Immature natural killer cell (primary cell): ENCODE data around the gene KCNK6. TPM values are rescaled to one million over a fixed set of nuclear protein-coding genes. Genes with fewer than 3 reads are reported as not detected.
A peak's percentile ranks its signal among the peaks of the same experiment; 100 is the strongest.

Source experiments
- DNase-seq, 3 donors: peaks; one replicate each; pipeline ENCODE4 v3.0.0; 2022; ENCODE audit warnings: mixed read lengths in 1 of 3
- H3K27ac Mint-ChIP-seq, 6 donors: one replicate each; pipeline ENCODE4 v1.8.0; 2020; ENCODE audit warnings: mixed read lengths in 6 of 6, mild to moderate bottlenecking in 5 of 6, inconsistent platforms in 4 of 6, moderate library complexity in 3 of 6
- H3K27me3 Mint-ChIP-seq, 3 donors: one replicate each; pipeline ENCODE4 v1.8.0; 2020 to 2021; ENCODE audit warnings: low read depth in 3 of 3, mild to moderate bottlenecking in 3 of 3, mixed read lengths in 3 of 3, moderate library complexity in 3 of 3, inconsistent platforms in 1 of 3
- H3K36me3 Mint-ChIP-seq, 3 donors: one replicate each; pipeline ENCODE4 v1.8.0; 2020; ENCODE audit warnings: mixed read lengths in 3 of 3, inconsistent platforms in 2 of 3, mild to moderate bottlenecking in 2 of 3
- H3K4me1 Mint-ChIP-seq, 2 donors: one replicate each; pipeline ENCODE4 v1.8.0; 2020; ENCODE audit warnings: inconsistent platforms in 2 of 2, mild to moderate bottlenecking in 2 of 2, mixed read lengths in 2 of 2, moderate library complexity in 1 of 2
- H3K4me3 Mint-ChIP-seq, 5 donors: one replicate each; pipeline ENCODE4 v1.8.0; 2020; ENCODE audit warnings: mild to moderate bottlenecking in 5 of 5, mixed read lengths in 5 of 5, inconsistent platforms in 3 of 5, moderate library complexity in 3 of 5
- H3K9me3 Mint-ChIP-seq, 6 donors: one replicate each; pipeline ENCODE4 v1.8.0; 2020; ENCODE audit warnings: mild to moderate bottlenecking in 6 of 6, mixed read lengths in 6 of 6, inconsistent platforms in 4 of 6, moderate library complexity in 3 of 6
- polyA plus RNA-seq, 3 donors: library from polyadenylated mRNA; unstranded; fragments of 300-500 nt; fragmentation: Illumina TruSeq; gene quantifications; one replicate each; pipeline ENCODE4 v1.2.3, GENCODE V29; 2021

KCNK6 gene
- polyA plus RNA-seq, 3 donors from 2014 or later = 0.93 to 1.2 (median 1.0) TPM

- Mint-ChIP-seq H3K27me3 (peaks cover 3 to 6% (median 4%) of the 10 kb centered on the region in 3 donors), H3K4me1 (peaks cover 5 to 7% of the 10 kb centered on the region in 2 donors), H3K9me3 (no peaks in the 10 kb centered on the region), H3K27ac (no peak overlapping the region), H3K4me3 (no peak overlapping the region), H3K36me3 (no peaks in the 10 kb centered on the region)
- no peak for DNase-seq
Measured at GRCh38 chr19:38369584-38369983, 49.9 kb downstream of the KCNK6 start.

GRCh38 chr19:38370299-38370698 is 50.7 kb downstream of the KCNK6 start:
- Mint-ChIP-seq H3K27ac (no peak overlapping the region), H3K36me3 (peaks cover 0 to 4% (median 0%) of the 10 kb centered on the region in 3 donors), H3K4me3 (no peak overlapping the region), H3K4me1 (peaks cover 12 to 14% of the 10 kb centered on the region in 2 donors), H3K9me3 (no peaks in the 10 kb centered on the region), H3K27me3 (peaks cover 0 to 13% (median 4%) of the 10 kb centered on the region in 3 donors)
- DNase-seq = no peak

GRCh38 chr19:38371081-38371480 is 51.4 kb downstream of the KCNK6 start:
- peaks cover 0 to 5% (median 0%) of the 10 kb centered on the region in 3 donors for H3K36me3 Mint-ChIP-seq
- DNase-seq = no peak
- peaks cover 20 to 22% of the 10 kb centered on the region in 2 donors for H3K4me1 Mint-ChIP-seq
- no peaks in the 10 kb centered on the region for H3K9me3 Mint-ChIP-seq
- peaks cover 2 to 13% (median 4%) of the 10 kb centered on the region in 3 donors for H3K27me3 Mint-ChIP-seq
- H3K27ac Mint-ChIP-seq = no peak overlapping the region
- H3K4me3 Mint-ChIP-seq = no peak overlapping the region

- DNase-seq = no peak
- peaks cover 0 to 8% (median 7%) of the 10 kb centered on the region in 3 donors for H3K36me3 Mint-ChIP-seq
- no peaks in the 10 kb centered on the region for H3K9me3 Mint-ChIP-seq
- H3K4me1 Mint-ChIP-seq = peaks cover 29 to 30% of the 10 kb centered on the region in 2 donors
- H3K4me3 Mint-ChIP-seq = peak overlapping the region; percentile 97 to 100 (median 98)
- peak overlapping the region; percentile 91 to 98 (median 95) for H3K27ac Mint-ChIP-seq
- H3K27me3 Mint-ChIP-seq = peaks cover 2 to 11% (median 6%) of the 10 kb centered on the region in 3 donors
Measured at GRCh38 chr19:38373907-38374331, 54.3 kb downstream of the KCNK6 start.

GRCh38 chr19:38374332-38375097 is 54.9 kb downstream of the KCNK6 start, which contains the start of gene PSMD8:
PSMD8 (plus strand) TSS chr19:38374571; CDS start chr19:38374602, 31 bp downstream.
- Mint-ChIP-seq H3K4me3 (peak within 1 kb of the TSS; percentile 97 to 100 (median 98)), H3K27me3 (peaks cover 2 to 11% (median 3%) of the 10 kb centered on the region in 3 donors), H3K27ac (peak within 1 kb of the TSS; percentile 91 to 99 (median 98)), H3K36me3 (peaks cover 3 to 14% (median 8%) of the 10 kb centered on the region in 3 donors), H3K9me3 (no peaks in the 10 kb centered on the region), H3K4me1 (peaks cover 30% of the 10 kb centered on the region in 2 donors)
- DNase-seq = peak; percentile 98 to 99 (median 99)

- H3K36me3 Mint-ChIP-seq = peaks cover 5 to 17% (median 8%) of the 10 kb centered on the region in 3 donors
- peak overlapping the region; percentile 91 to 99 (median 98) for H3K27ac Mint-ChIP-seq
- no peak for DNase-seq
- H3K4me1 Mint-ChIP-seq = peaks cover 30% of the 10 kb centered on the region in 2 donors
- peak overlapping the region; percentile 97 to 100 (median 98) for H3K4me3 Mint-ChIP-seq
- no peaks in the 10 kb centered on the region for H3K9me3 Mint-ChIP-seq
- H3K27me3 Mint-ChIP-seq = peaks cover 2 to 10% (median 2%) of the 10 kb centered on the region in 3 donors
Measured at GRCh38 chr19:38375098-38375493, 55.5 kb downstream of the KCNK6 start.

GRCh38 chr19:38375748-38376147 is 56.1 kb downstream of the KCNK6 start:
- Mint-ChIP-seq H3K36me3 (peaks cover 5 to 23% (median 8%) of the 10 kb centered on the region in 3 donors), H3K9me3 (no peaks in the 10 kb centered on the region), H3K27me3 (peaks cover 2 to 10% (median 4%) of the 10 kb centered on the region in 3 donors), H3K4me1 (peaks cover 30% of the 10 kb centered on the region in 2 donors), H3K4me3 (peak overlapping the region; percentile 97 to 100 (median 98)), H3K27ac (peak overlapping the region in 5 of 6 donors; percentile 96 to 99 (median 98))
- no peak for DNase-seq

GRCh38 chr19:38376576-38376975 is 56.9 kb downstream of the KCNK6 start:
- Mint-ChIP-seq H3K36me3 (peaks cover 10 to 31% (median 14%) of the 10 kb centered on the region in 3 donors), H3K4me1 (peaks cover 30% of the 10 kb centered on the region in 2 donors), H3K27me3 (peaks cover 2 to 10% (median 4%) of the 10 kb centered on the region in 3 donors), H3K9me3 (no peaks in the 10 kb centered on the region), H3K27ac (peak overlapping the region in 3 of 6 donors; percentile 53 to 98 (median 78)), H3K4me3 (peak overlapping the region; percentile 60 to 98 (median 80))
- DNase-seq = no peak

GRCh38 chr19:38377052-38377451 is 57.4 kb downstream of the KCNK6 start:
- peaks cover 2 to 10% (median 4%) of the 10 kb centered on the region in 3 donors for H3K27me3 Mint-ChIP-seq
- no peak overlapping the region for H3K27ac Mint-ChIP-seq
- H3K9me3 Mint-ChIP-seq = no peaks in the 10 kb centered on the region
- peak overlapping the region in 4 of 5 donors; percentile 60 to 98 (median 81) for H3K4me3 Mint-ChIP-seq
- peaks cover 15 to 36% (median 18%) of the 10 kb centered on the region in 3 donors for H3K36me3 Mint-ChIP-seq
- DNase-seq = no peak
- H3K4me1 Mint-ChIP-seq = peaks cover 30% of the 10 kb centered on the region in 2 donors

- H3K4me3 Mint-ChIP-seq = no peak overlapping the region
- peaks cover 20 to 52% (median 26%) of the 10 kb centered on the region in 3 donors for H3K36me3 Mint-ChIP-seq
- H3K4me1 Mint-ChIP-seq = peaks cover 30% of the 10 kb centered on the region in 2 donors
- DNase-seq = no peak
- peaks cover 2 to 10% (median 6%) of the 10 kb centered on the region in 3 donors for H3K27me3 Mint-ChIP-seq
- H3K9me3 Mint-ChIP-seq = no peaks in the 10 kb centered on the region
- H3K27ac Mint-ChIP-seq = no peak overlapping the region
Measured at GRCh38 chr19:38378866-38379265, 59.2 kb downstream of the KCNK6 start.

GRCh38 chr19:38381138-38381537 is 61.5 kb downstream of the KCNK6 start:
- H3K4me3 Mint-ChIP-seq = no peak overlapping the region
- no peak for DNase-seq
- H3K27me3 Mint-ChIP-seq = peaks cover 0 to 7% (median 5%) of the 10 kb centered on the region in 3 donors
- H3K4me1 Mint-ChIP-seq = peaks cover 8 to 15% of the 10 kb centered on the region in 2 donors
- H3K36me3 Mint-ChIP-seq = peaks cover 19 to 52% (median 26%) of the 10 kb centered on the region in 3 donors
- H3K27ac Mint-ChIP-seq = no peak overlapping the region
- no peaks in the 10 kb centered on the region for H3K9me3 Mint-ChIP-seq
